Neural cell (in vitro differentiated cells): ENCODE measurements around the gene TRAK1.

Source experiments
- EP300 ChIP-seq: fragments of 450-650 bp; conservative IDR thresholded peaks from 2 replicates; pipeline ENCODE4 v1.6.1; 2014; ENCODE audit warnings: antibody characterized with exemption, mild to moderate bottlenecking, moderate library complexity; ENCODE audit not compliant: poor library complexity, severe bottlenecking
- EZH2 ChIP-seq: fragments of 200-600, 300-800 bp; shearing (Covaris generic), sonication (generic); IDR thresholded peaks from 2 replicates; pipeline ENCODE4 v1.6.1; 2014; ENCODE audit warnings: antibody characterized with exemption, low read length, borderline replicate concordance, mild to moderate bottlenecking; ENCODE audit not compliant: insufficient read depth, poor library complexity, severe bottlenecking
- POLR2AphosphoS5 ChIP-seq: IDR thresholded peaks from 2 replicates; pipeline ENCODE4 v1.6.1; 2012
- TF ChIP-seq, protein P1 (sequence below): fragments of 450-650 bp; IDR thresholded peaks from 2 replicates; pipeline ENCODE4 v1.5.1; 2014; ENCODE audit warnings: antibody characterized with exemption, mild to moderate bottlenecking, moderate library complexity; ENCODE audit not compliant: poor library complexity, severe bottlenecking
- TF ChIP-seq, protein P2 (sequence below): IDR thresholded peaks from 2 replicates; pipeline ENCODE4 v1.6.1; 2012; ENCODE audit warnings: borderline replicate concordance

DNA sequence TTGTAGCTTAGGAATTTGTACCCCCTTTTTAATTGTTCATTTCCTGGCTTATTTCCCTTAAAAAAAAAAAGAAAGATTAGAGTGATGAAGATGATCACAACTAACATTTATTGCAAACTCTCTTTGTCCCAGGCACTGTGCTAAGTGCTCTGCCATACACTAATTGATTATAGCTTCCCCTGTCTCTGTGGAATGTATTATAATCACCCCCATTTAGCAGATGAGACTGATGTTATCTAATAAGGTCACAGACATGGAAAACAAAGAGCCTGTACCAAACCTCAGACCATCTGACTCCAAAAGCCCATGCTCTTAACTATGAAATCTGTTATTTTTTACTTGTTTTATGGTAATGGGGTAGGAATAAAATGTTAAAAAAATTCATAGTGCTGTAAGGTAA lies 53.1 kb downstream of the TRAK1 start:
- TF ChIP-seq EZH2 (no peak), EP300 (no peak), POLR2AphosphoS5 (no peak)
- TF ChIP-seq, protein P1, sequence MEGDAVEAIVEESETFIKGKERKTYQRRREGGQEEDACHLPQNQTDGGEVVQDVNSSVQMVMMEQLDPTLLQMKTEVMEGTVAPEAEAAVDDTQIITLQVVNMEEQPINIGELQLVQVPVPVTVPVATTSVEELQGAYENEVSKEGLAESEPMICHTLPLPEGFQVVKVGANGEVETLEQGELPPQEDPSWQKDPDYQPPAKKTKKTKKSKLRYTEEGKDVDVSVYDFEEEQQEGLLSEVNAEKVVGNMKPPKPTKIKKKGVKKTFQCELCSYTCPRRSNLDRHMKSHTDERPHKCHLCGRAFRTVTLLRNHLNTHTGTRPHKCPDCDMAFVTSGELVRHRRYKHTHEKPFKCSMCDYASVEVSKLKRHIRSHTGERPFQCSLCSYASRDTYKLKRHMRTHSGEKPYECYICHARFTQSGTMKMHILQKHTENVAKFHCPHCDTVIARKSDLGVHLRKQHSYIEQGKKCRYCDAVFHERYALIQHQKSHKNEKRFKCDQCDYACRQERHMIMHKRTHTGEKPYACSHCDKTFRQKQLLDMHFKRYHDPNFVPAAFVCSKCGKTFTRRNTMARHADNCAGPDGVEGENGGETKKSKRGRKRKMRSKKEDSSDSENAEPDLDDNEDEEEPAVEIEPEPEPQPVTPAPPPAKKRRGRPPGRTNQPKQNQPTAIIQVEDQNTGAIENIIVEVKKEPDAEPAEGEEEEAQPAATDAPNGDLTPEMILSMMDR, result no peak
- TF ChIP-seq, protein P2, sequence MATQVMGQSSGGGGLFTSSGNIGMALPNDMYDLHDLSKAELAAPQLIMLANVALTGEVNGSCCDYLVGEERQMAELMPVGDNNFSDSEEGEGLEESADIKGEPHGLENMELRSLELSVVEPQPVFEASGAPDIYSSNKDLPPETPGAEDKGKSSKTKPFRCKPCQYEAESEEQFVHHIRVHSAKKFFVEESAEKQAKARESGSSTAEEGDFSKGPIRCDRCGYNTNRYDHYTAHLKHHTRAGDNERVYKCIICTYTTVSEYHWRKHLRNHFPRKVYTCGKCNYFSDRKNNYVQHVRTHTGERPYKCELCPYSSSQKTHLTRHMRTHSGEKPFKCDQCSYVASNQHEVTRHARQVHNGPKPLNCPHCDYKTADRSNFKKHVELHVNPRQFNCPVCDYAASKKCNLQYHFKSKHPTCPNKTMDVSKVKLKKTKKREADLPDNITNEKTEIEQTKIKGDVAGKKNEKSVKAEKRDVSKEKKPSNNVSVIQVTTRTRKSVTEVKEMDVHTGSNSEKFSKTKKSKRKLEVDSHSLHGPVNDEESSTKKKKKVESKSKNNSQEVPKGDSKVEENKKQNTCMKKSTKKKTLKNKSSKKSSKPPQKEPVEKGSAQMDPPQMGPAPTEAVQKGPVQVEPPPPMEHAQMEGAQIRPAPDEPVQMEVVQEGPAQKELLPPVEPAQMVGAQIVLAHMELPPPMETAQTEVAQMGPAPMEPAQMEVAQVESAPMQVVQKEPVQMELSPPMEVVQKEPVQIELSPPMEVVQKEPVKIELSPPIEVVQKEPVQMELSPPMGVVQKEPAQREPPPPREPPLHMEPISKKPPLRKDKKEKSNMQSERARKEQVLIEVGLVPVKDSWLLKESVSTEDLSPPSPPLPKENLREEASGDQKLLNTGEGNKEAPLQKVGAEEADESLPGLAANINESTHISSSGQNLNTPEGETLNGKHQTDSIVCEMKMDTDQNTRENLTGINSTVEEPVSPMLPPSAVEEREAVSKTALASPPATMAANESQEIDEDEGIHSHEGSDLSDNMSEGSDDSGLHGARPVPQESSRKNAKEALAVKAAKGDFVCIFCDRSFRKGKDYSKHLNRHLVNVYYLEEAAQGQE, result no peak
